Embryonic facial prominence (tissue), 1 donor: ENCODE data around the gene TMEM74B.
"Not testable (repeated sequence)": the region's sequence is repeated elsewhere in the genome, so short reads cannot be mapped to it uniquely, and the experiment has no call there.

Experiments used
- DNase-seq: peaks from one replicate; pipeline ENCODE4 v3.0.0-alpha.2; 2016; ENCODE audit errors: extremely low spot score

TMEM74B gene

GRCh38 chr20:1184638-1185315, at the start of gene TMEM74B:
Gene TMEM74B (minus strand): TSS chr20:1184981. CDS start chr20:1183801, 1,180 bp downstream.
- no peak for DNase-seq

GRCh38 chr20:1232286-1233111, 47.7 kb upstream of the TMEM74B start:
- no peak for DNase-seq

- DNase-seq = no peak
These were observed 44.8 kb upstream of the TMEM74B start for GRCh38 chr20:1229541-1229940.

- peak; percentile 23 for DNase-seq
These were observed 41.2 kb upstream of the TMEM74B start, which contains the start of gene RAD21L1 for GRCh38 chr20:1225783-1226654. Gene RAD21L1 (plus strand): TSS chr20:1226044. CDS start chr20:1228454, 2,410 bp downstream.

GRCh38 chr20:1225263-1225782, 40.5 kb upstream of the TMEM74B start:
- no peak for DNase-seq

DNA sequence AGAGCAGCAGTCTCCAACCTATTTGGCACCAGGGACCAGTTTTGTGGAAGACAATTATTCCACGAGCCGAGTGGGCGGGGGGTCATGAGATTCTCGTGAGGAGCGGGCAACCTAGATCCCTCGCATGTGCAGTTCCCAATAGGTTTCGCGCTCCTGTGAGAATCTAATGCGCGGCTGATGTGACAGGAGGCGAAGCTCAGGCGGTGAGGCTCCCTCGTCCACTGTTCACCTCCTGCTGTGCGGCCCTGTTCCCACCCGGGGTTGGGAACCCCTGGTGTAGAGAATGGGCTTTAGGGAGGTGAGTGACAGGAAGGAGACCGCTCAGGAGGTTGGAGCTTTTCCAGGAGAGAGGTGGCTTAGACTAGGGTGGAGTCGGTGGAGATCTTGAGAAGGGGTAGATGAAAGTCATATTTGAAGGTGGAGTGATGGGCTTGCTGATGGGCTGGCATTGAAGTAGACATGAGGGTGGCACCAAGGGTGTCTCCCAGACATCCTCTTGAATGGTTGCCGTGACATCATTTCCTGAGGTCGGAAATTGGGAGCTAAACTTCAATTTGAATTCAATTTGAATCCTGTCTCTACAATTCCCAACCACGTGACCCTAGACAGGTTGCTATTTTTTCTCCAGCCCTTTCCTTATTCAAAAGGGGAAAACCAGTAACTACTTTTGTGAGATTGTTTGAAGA, 39.6 kb upstream of the TMEM74B start:
- DNase-seq = no peak

- DNase-seq = not testable (repeated sequence)
These were observed 38.0 kb upstream of the TMEM74B start for GRCh38 chr20:1222750-1223149.

DNA sequence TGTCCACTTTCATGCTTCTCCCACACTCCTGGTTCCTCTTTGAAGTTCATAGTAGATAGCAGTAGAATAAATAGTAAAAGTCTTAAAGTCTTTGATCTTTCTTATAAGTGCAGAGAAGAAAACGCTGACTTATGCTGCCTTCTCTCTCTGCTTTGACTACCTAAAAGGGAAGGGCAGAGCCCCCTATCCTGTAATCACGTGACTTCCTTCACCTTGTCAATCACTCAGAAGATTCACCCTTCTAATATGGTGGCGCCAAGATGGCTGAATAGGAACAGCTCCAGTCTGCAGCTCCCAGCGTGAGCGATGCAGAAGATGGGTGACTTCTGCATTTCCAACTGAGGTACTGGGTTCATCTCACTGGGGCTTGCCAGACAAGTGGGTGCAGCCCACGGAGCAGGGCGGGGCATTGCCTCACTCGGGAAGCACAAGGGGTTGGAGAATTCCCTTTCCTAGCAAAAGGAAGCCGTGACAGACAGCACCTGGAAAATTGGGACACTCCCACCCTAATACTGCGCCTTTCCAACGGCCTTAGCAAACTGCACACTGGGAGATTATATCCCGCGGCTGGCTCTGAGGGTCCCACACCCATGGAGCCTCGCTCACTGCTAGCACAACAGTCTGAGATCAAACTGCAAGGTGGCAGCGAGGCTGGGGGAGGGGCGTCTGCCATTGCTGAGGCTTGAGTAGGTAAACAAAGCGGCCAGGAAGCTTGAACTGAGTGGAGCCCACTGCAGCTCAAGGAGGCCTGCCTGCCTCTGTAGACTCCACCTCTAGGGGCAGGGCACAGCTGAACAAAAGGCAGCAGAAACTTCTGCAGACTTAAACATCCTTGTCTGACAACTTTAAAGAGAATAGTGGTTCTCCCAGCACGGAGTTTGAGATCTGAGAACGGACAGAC, 32.0 kb upstream of the TMEM74B start:
- not testable (repeated sequence) for DNase-seq

DNA sequence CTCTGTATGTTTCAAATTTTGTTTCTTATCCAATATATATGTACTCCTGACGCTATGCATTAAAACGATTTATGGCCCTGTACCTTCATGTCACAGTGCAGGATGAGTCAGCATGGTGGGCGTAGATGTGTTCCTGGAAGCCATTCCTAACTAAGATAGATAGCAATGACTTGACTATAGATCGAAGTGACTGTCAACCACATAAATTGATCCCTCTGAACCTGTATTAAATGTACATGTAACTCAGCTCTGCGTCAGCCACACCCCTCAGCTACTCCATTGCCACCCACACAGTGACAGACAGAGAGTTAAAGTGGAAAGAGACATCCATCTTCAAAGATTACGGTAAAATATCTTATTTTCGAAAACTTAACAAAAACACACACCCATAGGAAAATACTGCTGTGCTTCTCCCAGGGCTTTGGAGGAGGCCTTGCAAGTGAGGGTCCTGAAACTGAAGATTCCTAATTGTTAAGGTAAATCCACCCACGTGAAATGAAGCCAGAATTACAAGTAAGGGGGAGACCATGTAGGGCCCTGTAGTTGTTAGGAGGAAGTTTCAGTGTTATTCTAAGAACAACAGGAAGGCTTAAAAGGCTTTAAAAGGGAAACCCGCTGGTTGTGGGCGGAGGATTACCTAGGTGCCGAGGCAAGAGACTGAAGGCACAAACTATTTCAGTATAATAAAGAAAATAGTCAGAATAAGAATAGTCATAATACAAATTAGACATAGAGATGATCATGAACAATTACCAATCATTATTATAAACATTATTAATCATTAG, 30.8 kb upstream of the TMEM74B start:
- DNase-seq = no peak

DNA sequence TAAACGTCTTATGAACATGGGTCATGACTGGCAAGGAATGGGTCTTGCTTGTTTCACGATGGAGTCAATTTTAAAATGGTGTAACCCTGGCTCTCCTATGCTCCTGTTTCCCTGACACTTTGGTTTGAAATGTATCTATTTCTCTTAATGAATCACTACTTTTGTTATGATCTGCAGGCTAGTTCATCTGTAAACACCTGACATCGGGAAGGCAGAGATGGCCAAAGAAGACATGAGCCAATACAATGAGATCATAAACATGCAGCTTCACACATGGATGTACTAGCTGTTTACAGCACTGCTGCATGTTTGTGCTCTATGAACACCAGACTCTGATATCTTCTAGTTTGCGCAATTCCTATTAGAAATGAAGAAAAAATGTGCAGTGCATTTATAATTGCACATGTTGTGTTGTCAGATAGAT, 30.1 kb upstream of the TMEM74B start:
- DNase-seq = no peak

- no peak for DNase-seq
These were observed 28.0 kb upstream of the TMEM74B start for GRCh38 chr20:1212607-1213396.

- no peak for DNase-seq
These were observed 27.2 kb upstream of the TMEM74B start for GRCh38 chr20:1212023-1212422.

- no peak for DNase-seq
These were observed 25.7 kb upstream of the TMEM74B start for GRCh38 chr20:1210501-1210900.

DNA sequence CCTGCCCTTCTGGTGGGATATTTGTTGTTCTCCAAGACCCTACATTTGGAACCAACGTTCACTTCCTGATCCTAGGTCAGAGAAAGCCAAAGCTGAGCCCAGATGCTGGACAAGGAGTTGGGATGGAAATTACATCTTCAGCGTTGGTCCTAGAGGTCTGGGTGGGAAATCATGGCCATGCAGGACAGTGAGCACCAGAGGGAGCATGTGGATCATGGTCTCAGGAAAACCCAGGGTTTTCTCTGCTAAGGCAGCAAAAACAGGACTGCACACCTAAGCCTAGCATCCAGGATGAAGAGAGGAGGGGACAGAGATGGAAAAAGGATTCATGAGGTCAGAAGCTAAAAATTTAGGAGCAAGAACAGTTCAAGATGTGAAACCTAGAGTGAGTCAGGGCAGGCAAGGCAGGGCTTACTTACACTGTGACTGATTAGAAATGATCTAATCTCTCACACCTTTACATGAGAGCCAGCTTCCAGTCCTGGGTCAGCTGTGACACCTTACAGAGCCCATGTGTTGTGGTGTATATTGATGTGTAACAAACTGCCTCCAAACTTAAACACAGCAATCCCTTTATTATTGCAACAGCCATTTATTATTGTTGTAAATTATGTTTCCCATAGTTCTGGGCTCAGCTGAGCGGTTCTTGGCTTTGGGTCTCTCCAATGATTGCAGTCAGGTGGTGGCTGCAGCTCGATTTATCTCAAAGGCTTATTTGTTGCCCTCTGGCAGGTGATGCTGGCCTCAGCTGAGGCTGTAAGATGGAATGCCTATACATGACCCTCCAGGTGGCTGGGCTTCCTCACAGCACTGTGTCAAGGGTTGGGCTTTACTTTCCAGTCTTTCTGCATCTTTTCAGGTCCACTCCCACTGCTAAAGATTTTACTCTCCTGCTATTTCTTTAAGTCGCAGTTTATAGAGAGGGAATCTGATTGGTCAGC, 24.9 kb upstream of the TMEM74B start:
- no peak for DNase-seq

DNA sequence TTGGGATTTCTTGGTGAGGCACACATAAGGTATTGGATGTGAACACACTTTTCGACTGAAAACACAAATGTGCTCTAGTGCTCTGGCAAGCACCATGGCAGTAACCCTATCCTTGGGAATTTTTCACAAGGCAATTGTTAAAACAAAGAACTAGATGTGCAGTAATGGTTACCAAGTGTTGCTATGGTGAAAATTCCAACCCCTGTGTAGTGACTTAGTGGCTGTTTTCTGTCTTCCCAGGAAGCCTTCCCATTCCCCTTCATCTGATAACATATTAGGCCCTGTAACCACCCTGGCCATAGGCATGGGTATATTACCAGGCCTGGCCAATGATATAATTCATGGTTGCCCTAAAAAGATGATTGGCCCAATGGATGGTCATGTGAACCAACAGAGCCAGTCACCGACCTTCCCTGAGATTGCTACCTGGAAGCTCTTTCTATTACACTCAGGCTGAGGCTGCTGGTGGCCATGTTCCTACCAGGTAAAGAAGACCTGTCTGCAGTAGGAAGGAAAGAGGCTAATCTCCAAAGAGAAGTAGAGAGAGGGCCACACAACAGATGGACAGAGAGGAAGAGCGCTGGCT, 22.6 kb upstream of the TMEM74B start:
- DNase-seq = no peak

DNA sequence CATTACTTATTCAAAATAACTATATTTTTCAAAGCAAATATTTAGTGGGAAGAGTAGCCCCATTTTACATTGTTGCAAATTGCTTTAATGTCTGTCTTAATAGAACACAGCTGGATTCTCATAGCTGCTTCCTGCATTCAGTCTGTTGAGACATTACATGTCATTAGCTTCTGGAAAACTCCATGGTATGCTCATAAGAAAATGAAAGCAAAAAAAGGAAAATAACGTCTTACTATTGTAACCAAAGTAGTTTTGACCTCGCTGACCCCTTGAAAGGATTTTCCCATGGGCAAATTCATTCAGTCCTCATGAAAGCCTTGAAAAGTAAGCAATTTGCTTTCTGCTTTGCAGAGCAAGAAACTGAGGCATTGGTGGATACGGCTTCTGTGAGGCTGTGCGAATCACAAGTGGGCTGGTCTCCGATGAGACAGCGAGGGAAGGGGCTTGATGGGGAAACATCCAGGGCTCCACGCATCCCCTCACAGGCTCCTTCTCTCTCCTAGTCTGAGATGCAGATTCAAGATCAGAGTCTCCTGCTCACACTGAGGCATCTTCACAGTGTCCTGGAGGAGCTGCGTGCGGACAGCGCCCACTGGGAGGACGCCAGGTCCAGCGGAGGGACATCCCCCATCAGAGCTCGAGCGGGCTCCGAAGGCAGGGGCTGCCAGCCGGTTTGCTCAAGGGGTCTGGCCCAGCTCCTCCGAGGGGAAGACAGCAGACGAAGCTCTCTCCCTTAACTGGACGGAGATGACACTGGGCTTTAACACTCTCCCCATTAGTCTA, 21.8 kb upstream of the TMEM74B start:
- DNase-seq = no peak
